HL-60 (cell line): ENCODE results near the gene DDC.

Experiments used
- CTCF ChIP-seq: IDR thresholded peaks from one replicate; pipeline ENCODE4 v1.5.1; 2011; ENCODE audit warnings: low read length, control low read depth, inconsistent platforms; ENCODE audit not compliant: insufficient read depth
- GABPA ChIP-seq: IDR thresholded peaks from 2 replicates; pipeline ENCODE4 v1.6.1; 2012; ENCODE audit warnings: low read depth
- POLR2AphosphoS5 ChIP-seq: IDR thresholded peaks from 2 replicates; pipeline ENCODE4 v1.6.1; 2012; ENCODE audit warnings: low read depth
- REST ChIP-seq: IDR thresholded peaks from 2 replicates; pipeline ENCODE4 v1.6.1; 2012; ENCODE audit warnings: low read depth; ENCODE audit not compliant: insufficient replicate concordance
- SPI1 ChIP-seq: IDR thresholded peaks from 2 replicates; pipeline ENCODE4 v1.6.1; 2012; ENCODE audit warnings: low read depth, mild to moderate bottlenecking, borderline replicate concordance

DNA sequence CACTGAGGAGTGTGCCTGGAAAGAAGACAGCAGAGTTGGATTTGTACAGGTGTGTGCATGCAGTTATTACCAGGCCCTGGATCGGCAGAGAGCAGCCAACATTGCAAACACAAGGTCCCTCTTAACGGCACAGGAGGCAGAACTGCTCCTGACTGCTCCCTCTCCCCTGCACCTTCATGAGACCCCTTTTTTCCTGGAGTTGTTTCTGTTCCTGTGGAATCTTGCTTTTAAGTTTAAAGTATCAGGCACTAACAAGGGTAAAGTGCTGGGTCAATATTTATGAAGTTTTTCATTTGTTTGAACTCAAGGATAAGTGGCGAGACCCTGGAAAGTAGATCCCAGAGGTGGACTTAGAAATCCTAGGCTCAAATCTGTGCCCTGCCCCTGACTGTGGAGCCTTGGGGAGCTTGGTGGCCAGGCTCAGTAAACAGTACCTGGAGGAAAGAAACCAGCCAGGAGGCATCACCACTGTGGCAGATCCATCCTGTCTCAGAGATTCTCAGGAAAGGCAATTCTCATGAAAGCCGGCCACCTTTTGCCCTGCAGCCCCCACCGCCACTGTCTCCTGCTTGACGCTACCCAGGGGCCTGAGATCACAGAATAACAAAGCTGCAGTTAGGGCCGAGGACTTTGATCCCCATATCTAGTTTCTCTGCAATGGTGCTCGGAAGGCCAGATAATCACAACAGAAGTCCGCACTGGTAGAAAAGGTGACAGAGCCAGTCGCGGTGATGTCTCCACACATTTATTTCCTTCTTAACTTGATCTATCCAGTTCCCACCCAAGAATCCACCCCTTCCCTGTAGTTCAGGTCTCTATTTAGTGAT lies 36.7 kb downstream of the DDC start:
- TF ChIP-seq CTCF, result no peak
- TF ChIP-seq SPI1, result no peak
- TF ChIP-seq REST, result no peak
- TF ChIP-seq POLR2AphosphoS5, result no peak
- TF ChIP-seq GABPA, result no peak
